Keratinocyte (primary cell): ENCODE measurements around the gene NLRP1.

Experiments
- CTCF ChIP-seq, 3 experiments: IDR thresholded peaks in 1 of 3; conservative IDR thresholded peaks in 1 of 3; optimal IDR thresholded peaks in 1 of 3; 2 replicates in 2 of 3; 3 replicates in 1 of 3; pipeline versions ENCODE3 to v1.5.1; 2011; ENCODE audit warnings: low read length in 3 of 3, mild to moderate bottlenecking in 3 of 3, moderate library complexity in 2 of 3, control low read depth in 1 of 3, inconsistent platforms in 1 of 3; ENCODE audit not compliant: insufficient read depth in 2 of 3; ENCODE audit errors: extremely low read depth in 1 of 3
- EZH2 ChIP-seq: IDR thresholded peaks from one replicate; pipeline ENCODE4 v1.6.1; 2012; ENCODE audit warnings: inconsistent platforms, mild to moderate bottlenecking, low read length, moderate library complexity

GRCh38 chr17:5607946-5608345, 23.6 kb upstream of the NLRP1 start:
- no peak for TF ChIP-seq EZH2
- TF ChIP-seq CTCF (optimal IDR thresholded peaks at IDR 0.05 in 1 of 3, IDR thresholded peaks at IDR 0.05 in 1 of 3, conservative IDR thresholded peaks at IDR 0.05 in 1 of 3; ENCODE audit: extremely low read depth in 1 of 3, insufficient read depth in 2 of 3, low read length in 3 of 3) = no peak
